K562 (cell line): ENCODE data around the gene MAP3K19. TPM values are rescaled to one million over a fixed set of nuclear protein-coding genes. Genes with fewer than 3 reads are reported as not detected.

Experiments used
- ARNT ChIP-seq, 2 experiments: fragments of 450-650 bp; IDR thresholded peaks; 2 replicates each; pipeline ENCODE4 v1.6.1; 2016; ENCODE audit warnings: mild to moderate bottlenecking in 1 of 2
- ATF2 ChIP-seq: sonication (generic); formaldehyde crosslinking; IDR thresholded peaks from 2 replicates; pipeline ENCODE4 v1.8.1; 2022; ENCODE audit warnings: missing genetic modification reagents
- BRD9 ChIP-seq: fragments of 450-650 bp; IDR thresholded peaks from 2 replicates; pipeline ENCODE4 v1.6.1; 2018; ENCODE audit warnings: low read depth; ENCODE audit not compliant: partially characterized antibody
- C11orf30 ChIP-seq: fragments of 450-650 bp; IDR thresholded peaks from 2 replicates; pipeline ENCODE4 v1.6.1; 2016; ENCODE audit warnings: low read depth, mild to moderate bottlenecking
- CBFB ChIP-seq: sonication (generic); formaldehyde crosslinking; IDR thresholded peaks from 2 replicates; pipeline ENCODE4 v1.4.0; 2020; ENCODE audit warnings: mild to moderate bottlenecking, missing genetic modification reagents
- CBX8 ChIP-seq: fragments of 200-600 bp; sonication (generic); IDR thresholded peaks from 2 replicates; pipeline ENCODE4 v1.6.1; 2012; ENCODE audit warnings: borderline replicate concordance, mixed run types, low read depth, mild to moderate bottlenecking, moderate library complexity, mixed read lengths, low read length, control low read depth, inconsistent platforms; ENCODE audit not compliant: poor library complexity, severe bottlenecking; ENCODE audit errors: extremely low read depth
- FOXA1 ChIP-seq: fragments of 450-650 bp; IDR thresholded peaks from 2 replicates; pipeline ENCODE4 v1.6.1; 2016; ENCODE audit warnings: mild to moderate bottlenecking, borderline replicate concordance
- ILK ChIP-seq: fragments of 450-650 bp; IDR thresholded peaks from 2 replicates; pipeline ENCODE4 v1.6.1; 2016; ENCODE audit warnings: missing genetic modification characterization, low read depth, mild to moderate bottlenecking, missing compliant biosample characterization, moderate library complexity, borderline replicate concordance
- JUNB ChIP-seq: fragments of 450-650 bp; formaldehyde crosslinking; conservative IDR thresholded peaks from 2 replicates; pipeline ENCODE4 v1.4.0; 2020; ENCODE audit warnings: mild to moderate bottlenecking
- KLF6 ChIP-seq: fragments of 250-450 bp; sonication (Bioruptor Pico); IDR thresholded peaks from 2 replicates; pipeline ENCODE4 v1.4.0; 2020; ENCODE audit warnings: mild to moderate bottlenecking, moderate library complexity, borderline replicate concordance
- MTF1 ChIP-seq: fragments of 250-450 bp; sonication (Bioruptor Pico); IDR thresholded peaks from 2 replicates; pipeline ENCODE4 v1.9.0; 2021; ENCODE audit warnings: moderate library complexity, mild to moderate bottlenecking, inconsistent platforms, borderline replicate concordance
- NR2C2 ChIP-seq, 2 experiments: fragments of 200-800 bp in 1 of 2; sonication (Bioruptor generic) in 1 of 2; sonication (generic) in 1 of 2; formaldehyde crosslinking in 1 of 2; IDR thresholded peaks; 2 replicates each; pipeline versions ENCODE4 v1.6.1 to v1.8.0; 2016 to 2022; ENCODE audit warnings: mild to moderate bottlenecking in 1 of 2, missing compliant biosample characterization in 1 of 2, missing genetic modification characterization in 1 of 2, missing genetic modification reagents in 1 of 2
- NR4A1 ChIP-seq, 2 experiments: fragments of 250-450 bp in 1 of 2; fragments of 450-650 bp in 1 of 2; sonication (Bioruptor Pico) in 1 of 2; IDR thresholded peaks; 2 replicates each; pipeline versions ENCODE4 v1.4.0 to v1.6.1; 2016 to 2020; ENCODE audit warnings: mild to moderate bottlenecking in 2 of 2, missing compliant biosample characterization in 1 of 2, missing genetic modification characterization in 1 of 2, moderate library complexity in 1 of 2
- PCBP1 ChIP-seq: fragments of 200-400 bp; formaldehyde crosslinking; IDR thresholded peaks from 2 replicates; pipeline ENCODE4 v1.6.1; 2018; ENCODE audit warnings: mild to moderate bottlenecking, low read depth, low read length; ENCODE audit not compliant: poor library complexity, severe bottlenecking
- RAD21 ChIP-seq, 2 experiments: fragments of 250-450 bp in 1 of 2; fragments of 450-650 bp in 1 of 2; sonication (Bioruptor Pico) in 1 of 2; formaldehyde crosslinking in 1 of 2; IDR thresholded peaks in 1 of 2; conservative IDR thresholded peaks in 1 of 2; 2 replicates each; pipeline versions ENCODE4 v1.4.0 to v1.8.0; 2020 to 2022; ENCODE audit warnings: mild to moderate bottlenecking in 2 of 2, moderate library complexity in 1 of 2
- RFX5 ChIP-seq: IDR thresholded peaks from 2 replicates; pipeline ENCODE4 v1.6.1; 2011; ENCODE audit warnings: low read depth, mild to moderate bottlenecking, improper control_type of control experiment, low read length
- RNF2 ChIP-seq: sonication (generic); IDR thresholded peaks from 2 replicates; pipeline ENCODE4 v1.6.1; 2016
- SP1 ChIP-seq: sonication (generic); formaldehyde crosslinking; IDR thresholded peaks from 2 replicates; pipeline ENCODE4 v1.8.1; 2022; ENCODE audit warnings: mild to moderate bottlenecking, missing genetic modification reagents
- TAF7 ChIP-seq: fragments of 450-650 bp; IDR thresholded peaks from 2 replicates; pipeline ENCODE4 v1.6.1; 2016; ENCODE audit warnings: missing genetic modification characterization, missing compliant biosample characterization
- TBL1XR1 ChIP-seq, 2 experiments: IDR thresholded peaks; 2 replicates each; pipeline ENCODE4 v1.6.1; 2012; ENCODE audit warnings: improper control_type of control experiment in 2 of 2, low read length in 2 of 2, mild to moderate bottlenecking in 1 of 2
- TBP ChIP-seq: optimal IDR thresholded peaks from 2 replicates; pipeline ENCODE3; 2011; ENCODE audit warnings: low read depth, low read length, improper control_type of control experiment
- ZBTB1 ChIP-seq: sonication (generic); formaldehyde crosslinking; IDR thresholded peaks from 2 replicates; pipeline ENCODE4 v1.8.1; 2023; ENCODE audit warnings: missing genetic modification reagents, low read depth, mild to moderate bottlenecking, borderline replicate concordance
- ZFP30 ChIP-seq: fragments of 250-450 bp; sonication (Bioruptor Pico); IDR thresholded peaks from 2 replicates; pipeline ENCODE4 v1.8.0; 2022; ENCODE audit warnings: moderate library complexity, mild to moderate bottlenecking, inconsistent platforms, borderline replicate concordance
- ZKSCAN1 ChIP-seq: fragments of 150-350 bp; IDR thresholded peaks from 2 replicates; pipeline ENCODE4 v1.6.1; 2016; ENCODE audit warnings: low read depth, low read length
- ZNF316 ChIP-seq: fragments of 450-650 bp; IDR thresholded peaks from 2 replicates; pipeline ENCODE4 v1.6.1; 2016
- ZNF384 ChIP-seq: IDR thresholded peaks from 2 replicates; pipeline ENCODE4 v1.6.1; 2012; ENCODE audit warnings: low read depth, low read length, improper control_type of control experiment
- ZNF431 ChIP-seq: sonication (generic); formaldehyde crosslinking; IDR thresholded peaks from 2 replicates; pipeline ENCODE4 v1.8.0; 2022; ENCODE audit warnings: mild to moderate bottlenecking, missing genetic modification reagents
- ZNF717 ChIP-seq: fragments of 250-450 bp; sonication (Bioruptor Pico); IDR thresholded peaks from 2 replicates; pipeline ENCODE4 v1.5.0; 2021
- polyA plus RNA-seq, 8 experiments: library from polyadenylated mRNA; depleted of rRNA in 4 of 8; stranded (reverse) in 5 of 8; unstranded in 3 of 8; fragments of >200 nt; fragmentation: Nextera tagmentation in 2 of 8; fragmentation: Illumina TruSeq in 1 of 8; extraction: Ambion mirVana in 2 of 8; extraction: Trizol in 1 of 8; gene quantifications; 2 replicates each; pipeline versions ENCODE4 v1.2.1 to v1.2.3, GENCODE V29; 2011 to 2014; ENCODE audit warnings: inconsistent platforms in 1 of 8, missing spikeins in 1 of 8
- total RNA-seq, 7 experiments: library from RNA; depleted of rRNA in 6 of 7; stranded (reverse); fragments of >200 nt in 6 of 7; fragmentation: Illumina TruSeq in 2 of 7; extraction: Trizol in 2 of 7; gene quantifications; 2 replicates each; pipeline versions ENCODE4 v1.2.1 to v1.2.3, GENCODE V29; 2011 to 2021; ENCODE audit warnings: low replicate concordance in 1 of 7

Gene MAP3K19
- total and polyA plus RNA-seq, 9 of the 15 experiments (the other 6 are each of a cell fraction or from before 2014, with no cell fraction given) = 0.29 TPM; not detected in 8

GRCh38 chr2:134918526-134919340, 128.5 kb downstream of the MAP3K19 start, which contains the start of gene CCNT2 (continued):
- TF ChIP-seq ZNF316 = no peak
- no peak for TF ChIP-seq RNF2
- TF ChIP-seq ZNF717 (CRISPR knock-in tag) = peak; percentile 73; the same call in 1 of the 2 replicates
- TF ChIP-seq RFX5 = no peak
- TF ChIP-seq PCBP1 = no peak
- TF ChIP-seq MTF1 (CRISPR knock-in tag) = no peak
- TF ChIP-seq TAF7 (tag) = peak; percentile 84
- peak; percentile 94 for TF ChIP-seq NR2C2 (CRISPR knock-in tag; IDR thresholded peaks at IDR 0.05)
- TF ChIP-seq NR2C2 (tag; IDR thresholded peaks at IDR 0.05) = peak; percentile 99
- no peak for TF ChIP-seq NR4A1 (CRISPR knock-in tag; IDR thresholded peaks at IDR 0.05)
- TF ChIP-seq NR4A1 (tag; IDR thresholded peaks at IDR 0.05) = no peak
- TF ChIP-seq TBL1XR1 (IDR thresholded peaks at IDR 0.05; ENCODE audit: low read length in 2 of 2) = no peak; a peak in 1 of 4 replicates
- no peak for TF ChIP-seq ZNF431 (CRISPR knock-in tag)
- TF ChIP-seq ATF2 (CRISPR knock-in tag) = no peak
- no peak for TF ChIP-seq KLF6 (CRISPR knock-in tag)
- peak; percentile 81 for TF ChIP-seq C11orf30
- TF ChIP-seq RAD21 (CRISPR knock-in tag; conservative IDR thresholded peaks at IDR 0.05 in 1 of 2, IDR thresholded peaks at IDR 0.05 in 1 of 2) = no peak
- TF ChIP-seq ZNF384 = peak; percentile 31; the same call in 1 of the 2 replicates
- TF ChIP-seq ZBTB1 = no peak
- TF ChIP-seq SP1 (CRISPR knock-in tag) = peak; percentile 90
- no peak for TF ChIP-seq BRD9
- no peak for TF ChIP-seq ILK (tag)
- no peak for TF ChIP-seq JUNB (CRISPR knock-in tag)
- no peak for TF ChIP-seq CBX8
- TF ChIP-seq ARNT (IDR thresholded peaks at IDR 0.05) = no peak
- TF ChIP-seq CBFB (CRISPR knock-in tag) = no peak
- TF ChIP-seq TBP = peak; percentile 72
- TF ChIP-seq ZFP30 (CRISPR knock-in tag) = no peak
- no peak for TF ChIP-seq FOXA1
- TF ChIP-seq ZKSCAN1 = no peak
